ENCODE results near the gene SRPK1.
"Not testable (repeated sequence)": the region's sequence is repeated elsewhere in the genome, so short reads cannot be mapped to it uniquely, and the experiment has no call there.

Gene SRPK1

DNA sequence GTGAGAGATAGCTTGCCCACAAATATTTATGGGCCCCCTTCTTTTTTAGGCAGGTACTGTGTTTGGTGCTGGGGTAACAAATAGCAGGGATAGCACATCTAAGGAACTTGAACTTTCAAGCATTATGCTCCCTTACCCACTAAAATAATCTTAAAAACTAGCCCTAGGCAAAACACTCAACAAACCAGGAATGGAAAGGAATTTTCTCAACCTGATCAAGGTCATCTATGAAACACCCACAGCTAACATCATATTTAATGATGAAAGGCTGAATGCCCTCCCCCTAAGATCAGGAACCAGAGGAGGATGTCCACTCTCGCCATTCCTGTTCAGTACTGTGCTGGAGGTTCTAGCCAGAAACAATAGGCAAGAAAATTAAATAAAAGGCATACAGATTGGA, 8.7 kb upstream of the SRPK1 start:
- DNase-seq, result no peak

DNA sequence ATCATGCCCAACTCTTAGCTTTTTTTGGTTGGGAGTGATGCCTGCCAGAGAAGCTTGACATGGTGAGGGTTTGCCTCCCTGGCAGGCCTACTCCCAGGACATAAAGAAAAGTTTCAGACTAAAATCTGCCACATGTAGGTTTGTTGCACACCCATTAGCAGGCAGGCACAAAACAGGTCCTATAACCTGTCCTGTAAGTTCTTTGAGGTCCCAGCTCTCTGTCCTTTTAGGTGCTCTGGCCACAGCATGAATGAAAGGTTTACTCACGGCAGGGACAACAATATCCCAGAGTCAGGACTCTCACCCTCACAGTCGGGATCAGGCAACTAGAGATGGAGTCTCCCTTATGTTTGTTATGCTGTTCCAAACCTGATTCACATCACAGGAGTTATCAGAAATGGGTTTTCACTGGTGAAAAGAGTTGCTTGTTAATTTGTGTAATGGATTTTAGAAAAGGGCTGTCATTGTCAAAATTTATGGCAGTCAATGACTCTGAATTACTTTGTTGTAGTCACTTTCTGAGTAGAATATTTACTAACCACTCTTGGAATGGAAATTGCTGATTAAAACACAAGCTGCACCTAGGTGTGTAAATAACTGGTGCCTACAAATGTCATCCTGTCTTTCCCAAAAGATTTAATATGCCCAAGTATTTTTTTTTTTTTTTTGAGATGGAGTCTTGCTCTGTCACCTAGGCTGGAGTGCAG, 5.8 kb upstream of the SRPK1 start:
- no peak for DNase-seq

DNA sequence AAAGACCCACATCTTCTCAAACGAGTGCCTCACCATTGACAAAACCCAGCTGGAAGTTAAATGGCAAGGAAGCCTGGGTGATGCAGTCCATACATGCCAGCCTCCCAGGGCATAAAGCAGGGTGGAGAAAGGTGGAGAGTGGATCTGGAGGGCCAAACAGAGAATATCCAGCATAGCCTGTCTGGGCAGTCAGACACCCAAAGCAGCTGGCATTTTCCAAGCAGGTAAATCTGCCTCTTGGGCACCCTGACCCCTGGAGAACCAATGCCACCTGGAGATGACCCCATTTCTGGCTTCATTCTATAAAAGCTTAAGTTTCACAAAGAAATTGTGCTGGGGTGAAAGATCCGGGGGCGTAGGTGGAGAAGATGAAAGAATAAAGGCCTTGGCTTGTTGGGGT, 5.1 kb upstream of the SRPK1 start:
- no peak for DNase-seq

DNA sequence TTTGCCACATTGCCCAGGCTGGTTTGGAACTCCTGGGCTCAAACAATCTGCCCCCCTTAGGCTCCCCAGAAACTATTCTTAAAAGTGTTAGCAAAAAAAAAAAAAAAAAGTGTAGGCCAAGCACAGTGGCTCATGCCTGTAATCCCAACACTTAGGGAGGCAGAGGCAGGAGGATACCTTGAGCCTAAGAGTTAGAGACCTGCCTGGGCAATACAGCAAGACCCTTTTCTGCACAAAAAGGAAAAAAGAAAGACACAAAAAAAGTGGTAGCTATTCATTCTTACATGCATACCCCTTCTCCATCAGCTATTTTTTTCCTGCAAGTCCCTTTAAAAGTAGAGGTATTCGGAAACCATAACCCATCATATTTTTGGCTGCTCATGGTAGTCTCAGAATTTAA, 3.2 kb upstream of the SRPK1 start:
- no peak for DNase-seq

DNA sequence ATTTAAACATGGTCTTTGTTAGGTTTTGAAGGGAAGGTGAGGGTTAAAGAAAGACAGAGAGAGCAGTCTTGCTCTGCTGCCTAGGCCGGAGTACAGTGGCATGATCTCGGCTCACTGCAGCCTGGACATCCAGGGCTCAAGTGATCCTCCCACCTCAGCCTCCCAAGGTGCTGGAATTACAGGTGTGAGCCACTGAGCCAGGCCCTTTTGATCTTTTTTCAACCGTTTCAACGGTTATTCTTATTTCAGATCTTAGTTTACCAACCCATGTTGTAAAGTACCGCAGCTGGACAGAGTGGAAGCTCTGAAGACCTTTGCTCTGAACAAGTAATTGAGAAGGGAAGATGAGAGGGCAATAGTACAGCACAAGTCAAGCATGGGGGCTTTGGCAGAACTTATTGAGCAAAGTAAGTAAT, 1.2 kb upstream of the SRPK1 start:
- no peak for DNase-seq

DNA sequence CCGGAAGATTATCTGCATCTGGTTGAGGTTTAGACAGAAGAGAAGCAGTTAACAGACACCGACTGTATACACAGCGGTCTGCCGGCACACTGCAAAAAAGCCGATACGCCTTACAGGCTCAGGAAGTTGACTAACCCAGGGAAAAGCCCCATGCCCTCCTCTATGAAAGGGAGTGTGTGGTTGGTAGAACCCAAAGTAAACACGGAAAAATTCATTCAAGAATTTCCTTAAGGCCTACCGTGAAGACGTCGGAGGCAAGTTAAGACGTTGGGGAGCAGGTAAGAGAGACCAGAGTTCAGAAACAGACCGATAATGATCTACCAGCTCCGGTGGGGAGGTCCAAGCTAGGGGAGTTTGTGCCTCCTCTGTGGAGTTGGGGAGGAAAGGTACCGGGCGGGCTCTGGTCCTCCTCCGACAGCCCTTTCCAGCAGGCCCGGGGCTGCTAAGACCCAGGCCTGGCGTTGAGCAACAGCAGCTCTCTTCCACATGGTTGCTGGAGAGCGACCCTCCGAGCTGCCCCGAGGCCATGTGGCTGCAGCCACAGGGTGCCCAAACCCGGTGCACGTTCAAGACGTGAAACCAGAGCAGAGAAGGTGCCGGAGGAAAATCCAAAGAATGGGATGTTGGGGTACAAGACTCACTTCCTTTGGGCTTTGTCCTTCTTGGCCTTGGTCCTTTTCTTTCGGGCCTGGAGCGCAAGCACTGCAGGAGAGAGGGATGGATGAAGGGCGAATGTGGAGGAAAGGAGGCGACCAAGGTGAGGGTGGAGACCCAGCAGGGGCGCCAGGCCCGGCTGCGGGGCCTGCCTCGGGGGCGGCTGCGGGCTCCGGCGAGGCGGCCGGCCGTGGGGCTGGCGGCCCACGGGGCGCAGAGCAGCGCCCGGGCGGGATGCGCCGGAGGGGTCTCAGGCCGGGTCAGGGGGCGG, 809 bp downstream of the SRPK1 start:
- DNase-seq, result peak; percentile 66

DNA sequence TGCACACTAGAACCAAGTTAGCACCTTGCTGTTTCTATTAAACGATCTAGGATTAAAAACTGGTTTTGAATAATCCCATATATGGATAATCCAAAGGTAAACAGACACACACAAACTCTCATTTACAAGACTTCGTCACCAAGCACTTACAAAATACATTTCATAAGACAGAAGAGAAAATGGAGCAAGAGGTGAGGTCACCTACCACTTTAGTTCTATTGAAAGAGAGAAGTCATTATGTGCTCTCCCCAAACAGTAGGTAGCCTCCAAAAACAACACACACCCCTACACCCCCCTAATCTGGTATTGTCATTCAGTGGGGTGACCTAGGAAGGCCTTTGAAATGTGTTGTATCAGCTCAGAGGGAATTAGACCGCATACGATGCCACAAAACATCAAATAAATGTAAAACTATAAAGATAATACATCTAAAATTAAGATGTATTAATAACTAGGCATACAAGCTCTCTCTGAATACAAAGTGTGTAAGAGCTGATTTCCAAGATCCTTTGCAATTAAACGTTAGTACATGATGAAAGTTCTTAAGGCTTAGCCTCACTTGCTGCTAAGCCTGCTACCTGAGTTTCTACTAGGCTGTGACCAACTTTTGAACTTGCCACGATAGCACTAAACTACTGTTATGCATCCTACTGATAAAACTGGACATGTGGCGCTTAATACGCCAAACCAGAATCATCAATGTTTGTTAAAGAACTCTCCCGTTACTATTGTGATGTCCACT, 1.6 kb downstream of the SRPK1 start:
- DNase-seq, result peak; percentile 20

DNA sequence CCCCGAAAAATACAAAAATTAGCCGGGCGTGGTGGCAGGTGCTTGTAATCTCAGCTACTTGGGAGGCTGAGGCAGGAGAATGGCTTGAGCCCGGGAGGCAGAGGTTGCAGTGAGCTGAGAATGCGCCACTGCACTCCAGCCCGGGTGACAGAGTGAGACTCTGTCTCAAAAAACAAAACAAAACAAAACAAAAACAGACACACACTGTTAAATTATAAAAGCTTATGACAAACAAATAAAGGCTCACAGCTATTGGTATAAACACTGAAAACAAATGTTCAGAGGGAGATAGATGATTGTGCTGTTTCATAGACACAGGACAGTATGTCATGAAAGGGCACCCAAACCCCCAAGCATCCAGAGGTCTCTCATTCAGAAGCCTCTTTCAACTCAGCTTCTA, 4.0 kb downstream of the SRPK1 start:
- not testable (repeated sequence) for DNase-seq

DNA sequence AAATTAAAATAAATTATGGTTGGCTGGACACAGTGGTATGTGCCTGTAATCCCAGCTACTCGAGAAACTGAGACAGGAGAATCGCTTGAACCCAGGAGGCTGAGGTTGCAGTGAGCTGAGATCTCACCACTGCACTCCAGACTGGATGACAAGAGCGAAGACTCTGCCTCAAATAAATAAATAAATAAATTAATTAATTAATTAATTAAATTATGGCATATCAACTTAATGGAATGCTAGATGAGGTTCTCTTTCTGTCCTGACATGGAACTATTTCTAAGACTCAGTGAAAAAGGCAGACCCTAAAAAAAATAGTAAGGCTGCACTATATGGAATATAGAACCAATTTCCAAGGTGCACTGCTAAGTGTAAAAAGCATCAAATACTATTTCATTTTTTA, 4.8 kb downstream of the SRPK1 start:
- DNase-seq, result no peak

DNA sequence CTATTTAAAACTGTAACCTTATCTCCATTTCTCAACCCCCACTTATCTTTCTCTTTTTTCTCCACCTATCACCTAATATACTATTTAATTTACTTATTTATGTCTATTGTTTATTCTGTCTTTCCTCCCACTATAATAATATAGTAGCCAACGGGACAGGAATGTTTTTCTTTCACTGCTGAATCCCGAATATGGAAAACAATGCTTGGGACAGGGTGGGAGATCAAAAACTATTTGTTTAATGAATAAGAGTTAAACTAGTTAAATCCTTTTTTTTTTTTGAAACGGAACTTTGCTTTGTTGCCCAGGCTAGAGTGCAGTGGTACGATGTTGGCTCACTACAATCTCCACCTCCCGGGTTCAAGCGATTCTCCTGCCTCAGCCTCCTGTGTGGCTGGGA, 6.4 kb downstream of the SRPK1 start:
- no peak for DNase-seq

DNA sequence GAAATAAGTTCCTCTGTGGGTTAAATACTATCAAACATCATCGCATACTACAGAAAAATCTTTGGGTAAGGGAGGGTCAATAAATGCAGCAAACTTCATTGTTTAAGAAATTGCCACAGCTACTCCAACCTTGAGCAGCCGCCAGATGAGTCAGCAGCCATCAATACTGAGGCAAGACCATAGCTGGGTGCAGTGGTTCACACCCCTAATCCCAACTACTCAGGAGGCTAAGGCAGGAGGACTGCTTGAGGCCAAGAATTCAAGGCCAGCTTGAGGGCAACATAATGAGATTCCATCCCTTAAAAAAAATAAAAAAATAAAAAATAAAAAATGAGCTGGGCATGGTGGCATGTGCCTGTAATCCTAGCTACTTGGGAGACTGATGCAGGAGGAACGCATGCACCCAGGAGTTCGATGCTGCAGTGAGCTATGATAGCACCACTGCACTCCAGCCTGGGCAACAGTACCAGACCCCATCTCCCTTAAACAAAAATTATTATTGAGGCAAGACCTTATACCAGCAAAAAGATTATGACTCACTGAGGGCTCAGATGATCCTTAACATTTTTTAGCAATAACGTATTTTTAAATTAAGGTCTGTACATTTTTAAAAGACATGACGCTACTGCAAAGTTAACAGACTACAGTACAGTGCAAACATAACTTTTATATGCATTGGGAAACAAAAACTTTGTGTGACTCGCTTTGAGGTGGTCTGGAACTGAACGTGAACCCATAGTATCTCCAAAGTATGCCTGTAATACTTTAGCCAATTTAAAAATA, 8.8 kb downstream of the SRPK1 start:
- DNase-seq, result no peak

DNA sequence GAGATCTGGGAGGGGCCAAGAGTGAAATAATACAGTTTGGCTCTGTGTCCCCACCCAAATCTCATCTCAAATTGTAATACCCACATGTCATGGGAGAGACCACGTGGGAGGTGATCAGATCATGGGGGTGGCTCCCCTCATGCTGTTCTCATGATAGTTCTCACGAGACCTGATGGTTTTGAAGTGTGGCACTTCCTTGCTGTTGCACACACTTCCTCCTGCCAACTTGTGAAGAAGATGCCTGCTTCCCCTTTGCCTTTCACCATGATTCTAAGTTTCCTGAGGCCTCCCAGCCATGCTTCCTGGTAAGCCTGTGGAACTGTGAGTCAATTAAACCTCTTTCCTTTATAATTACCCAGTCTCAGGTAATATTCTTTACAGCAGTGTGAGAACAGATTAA, 11.3 kb downstream of the SRPK1 start:
- not testable (repeated sequence) for DNase-seq

DNA sequence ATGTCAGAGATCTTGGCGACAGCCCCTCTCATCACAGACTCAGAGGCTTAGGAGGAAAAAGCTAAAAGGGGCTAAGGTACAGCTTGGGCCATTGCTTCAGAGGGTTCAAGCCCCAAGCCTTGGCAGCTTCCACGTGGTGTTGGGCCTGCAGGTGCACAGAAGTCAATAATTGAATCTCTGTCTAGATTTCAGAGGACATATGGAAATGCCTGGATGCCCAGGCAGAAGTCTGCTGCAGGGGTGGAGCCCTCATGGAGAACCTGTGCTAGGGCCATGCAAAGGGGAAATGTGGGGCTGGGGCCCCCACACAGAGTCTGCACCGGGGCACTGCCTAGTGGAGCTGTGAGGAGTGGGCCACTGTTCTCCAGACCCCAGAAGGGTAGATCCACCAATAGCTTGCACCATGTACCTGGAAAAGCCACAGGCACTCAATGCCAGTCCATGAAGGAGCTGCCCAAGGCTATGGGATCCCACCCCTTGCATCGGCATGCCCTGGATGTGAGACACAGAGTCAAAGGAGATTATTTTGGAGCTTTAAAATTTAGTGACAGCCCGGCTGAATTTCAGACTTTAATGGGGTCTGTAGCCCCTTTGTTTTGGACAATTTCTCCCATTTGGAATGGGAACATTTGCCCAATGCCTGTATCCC, 12.0 kb downstream of the SRPK1 start:
- DNase-seq, result not testable (repeated sequence)

DNA sequence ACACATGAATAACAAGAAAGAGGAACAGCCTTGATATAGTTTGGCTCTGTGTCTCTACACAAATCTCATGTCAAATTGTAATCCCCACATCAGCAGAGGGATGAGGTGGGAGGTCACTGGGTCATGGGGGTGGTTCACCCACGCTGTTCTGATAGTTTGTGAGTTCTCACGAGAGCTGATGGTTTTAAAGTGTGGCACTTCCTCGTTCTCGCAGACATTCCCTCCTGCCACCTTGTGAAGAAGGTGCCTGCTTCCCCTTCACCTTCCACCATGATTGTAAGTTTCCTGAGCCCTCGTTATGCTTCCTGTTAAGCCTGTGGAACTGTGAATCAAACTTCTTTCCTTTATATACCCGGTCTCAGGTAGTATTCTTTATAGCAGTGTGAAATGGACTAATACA, 13.1 kb downstream of the SRPK1 start:
- no peak for DNase-seq

DNA sequence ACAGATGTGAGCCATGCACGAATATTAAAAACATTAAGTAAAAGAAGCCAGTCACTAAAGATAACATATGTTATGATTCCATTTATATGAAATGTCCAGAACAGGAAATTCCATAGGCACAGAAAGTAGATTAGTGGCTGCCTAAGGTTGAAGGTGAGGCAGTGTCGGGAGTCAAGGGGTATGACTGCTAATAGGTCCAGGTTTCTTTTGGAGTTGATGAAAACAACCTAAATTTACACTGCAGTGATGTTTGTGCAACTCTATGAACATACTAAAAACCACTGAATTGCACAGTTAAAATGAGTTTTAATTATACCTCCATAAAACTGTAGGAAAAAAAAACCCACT, 14.4 kb downstream of the SRPK1 start:
- no peak for DNase-seq

DNA sequence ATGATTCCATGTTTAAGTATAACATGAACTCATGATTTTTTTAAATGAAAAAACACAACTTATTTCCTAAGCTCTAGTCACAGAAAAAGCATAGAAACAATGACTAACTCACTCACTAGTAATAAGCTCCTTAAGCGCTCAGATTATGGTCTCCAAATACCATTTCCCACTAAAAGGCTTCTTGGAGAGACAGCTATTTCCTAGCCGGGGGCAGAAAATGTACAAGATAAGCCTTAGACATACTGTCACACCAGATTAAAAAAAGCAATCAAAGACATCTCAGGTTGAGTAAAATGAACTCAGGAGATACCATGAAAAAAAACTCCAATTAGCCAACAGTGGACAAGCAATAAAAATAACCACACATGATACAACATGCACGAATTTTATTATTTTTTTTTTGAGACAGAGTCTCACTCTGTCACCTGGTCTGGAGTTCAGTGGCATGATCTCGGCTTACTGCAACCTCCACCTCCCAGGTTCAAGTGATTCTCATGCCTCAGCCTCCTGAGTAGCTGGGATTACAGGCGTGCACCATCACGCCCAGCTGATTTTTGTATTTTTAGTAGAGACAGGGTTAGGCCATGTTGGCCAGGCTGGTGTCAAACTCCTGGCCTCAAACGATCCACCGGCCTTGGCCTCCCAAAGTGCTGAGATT, 14.9 kb downstream of the SRPK1 start:
- DNase-seq, result no peak

DNA sequence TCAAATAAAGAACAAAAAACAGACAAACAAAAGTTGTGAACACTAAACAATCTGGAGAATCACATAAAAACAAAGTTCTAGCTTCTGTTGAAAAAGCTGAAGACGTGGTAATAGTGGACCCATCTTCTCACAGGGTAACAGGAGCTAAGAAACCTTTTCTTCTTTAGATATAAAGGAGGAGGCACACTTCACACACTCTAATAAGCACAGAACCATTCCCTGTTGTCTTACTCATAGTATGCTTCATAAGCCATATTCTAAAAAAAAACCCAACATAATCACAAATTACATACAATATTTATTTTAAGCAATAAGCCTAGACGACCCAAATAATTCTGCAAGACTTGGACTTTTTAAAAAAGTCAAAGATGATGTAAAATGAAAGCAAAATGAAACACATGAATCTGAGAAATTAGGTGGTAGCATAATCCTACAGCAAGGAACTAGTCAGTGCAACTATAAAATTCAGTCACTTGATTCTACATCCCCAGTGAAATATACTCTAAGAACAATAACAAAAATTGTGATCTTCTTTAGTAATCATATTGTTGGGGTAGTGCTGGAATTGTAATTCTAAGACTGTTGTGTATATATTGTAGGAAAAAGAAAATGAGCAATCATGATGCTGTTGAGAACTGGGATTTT, 15.6 kb downstream of the SRPK1 start:
- no peak for DNase-seq

DNA sequence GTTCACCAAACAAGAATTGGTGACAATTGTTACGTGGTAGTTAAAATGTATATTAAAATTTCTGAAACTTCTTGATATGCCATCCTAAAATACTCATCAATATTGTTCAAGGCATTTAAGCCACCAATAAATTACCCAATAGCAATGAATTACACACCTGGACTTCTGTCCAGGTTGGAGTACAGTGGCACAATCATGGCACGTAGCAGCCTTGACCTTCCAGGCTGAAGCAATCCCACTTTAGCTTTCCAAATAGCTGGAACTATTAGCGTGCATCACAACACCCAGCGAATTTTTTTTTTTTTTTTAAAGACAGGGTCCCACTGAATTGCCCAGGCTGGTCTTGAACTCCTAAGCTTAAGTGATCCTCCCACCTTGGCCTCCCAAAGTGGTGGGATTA, 17.2 kb downstream of the SRPK1 start:
- no peak for DNase-seq

DNA sequence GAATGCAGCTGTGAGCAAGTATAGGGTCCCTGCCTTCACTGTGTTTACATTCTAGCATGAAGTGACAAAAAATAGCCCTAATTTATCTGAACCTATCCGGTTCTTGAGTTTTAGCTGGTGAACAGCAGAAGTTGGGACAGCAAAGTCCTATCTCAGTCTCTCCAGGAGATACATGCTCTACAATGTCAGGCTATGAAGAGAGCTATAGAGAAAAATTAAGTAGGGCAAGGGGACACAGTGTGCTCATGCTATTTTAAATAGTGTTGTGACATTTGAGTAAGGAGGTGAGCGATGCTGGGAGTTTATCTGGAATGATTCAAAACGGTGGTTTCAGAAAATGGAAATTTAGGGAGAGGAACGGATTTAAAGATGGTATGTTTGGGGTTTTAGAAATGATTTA, 20.4 kb downstream of the SRPK1 start:
- no peak for DNase-seq

DNA sequence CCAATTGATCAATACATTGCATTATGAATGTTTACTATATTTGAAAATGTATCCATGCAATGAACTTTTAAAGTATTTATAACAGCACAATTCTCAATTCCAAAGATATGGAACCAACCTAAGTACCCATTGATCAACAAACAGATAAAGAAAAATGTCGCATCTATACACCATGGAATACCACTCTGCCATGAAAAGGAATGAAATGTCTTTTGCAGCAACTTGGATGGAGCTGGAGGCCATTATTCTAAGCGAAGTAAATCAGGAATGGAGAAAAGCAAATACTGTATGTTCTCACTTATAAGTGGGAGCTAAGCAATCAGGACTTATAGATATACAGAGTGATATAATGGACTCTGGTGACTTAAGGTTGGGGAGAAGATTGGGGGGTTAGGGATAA, 22.9 kb downstream of the SRPK1 start:
- no peak for DNase-seq

DNA sequence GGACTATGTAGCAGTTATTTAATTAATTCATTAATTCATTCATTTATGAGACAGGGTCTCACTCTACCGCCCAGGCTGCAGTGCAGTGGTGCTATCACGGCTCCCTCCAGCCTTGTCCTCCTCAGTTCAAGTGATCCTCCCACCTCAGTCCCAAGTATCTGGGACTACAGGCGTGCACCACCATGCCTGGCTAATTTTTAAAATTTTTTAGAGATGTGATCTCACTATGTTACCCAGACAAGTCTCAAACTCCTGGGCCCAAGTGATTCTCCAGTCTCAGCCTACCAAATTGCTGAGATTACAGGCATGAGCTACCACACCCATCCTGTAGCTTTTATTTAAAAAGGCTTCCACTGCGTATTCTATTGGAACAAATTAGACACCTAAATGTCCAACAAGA, 23.4 kb downstream of the SRPK1 start:
- DNase-seq, result no peak
